Fibroblast of skin of abdomen (primary cell): ENCODE data around the gene NEDD4L.
"Not testable (repeated sequence)": the region's sequence is repeated elsewhere in the genome, so short reads cannot be mapped to it uniquely, and the experiment has no call there.

Source experiments
- DNase-seq: peaks from one replicate; pipeline ENCODE4 v3.0.0-alpha.2; 2013

Gene NEDD4L

DNA sequence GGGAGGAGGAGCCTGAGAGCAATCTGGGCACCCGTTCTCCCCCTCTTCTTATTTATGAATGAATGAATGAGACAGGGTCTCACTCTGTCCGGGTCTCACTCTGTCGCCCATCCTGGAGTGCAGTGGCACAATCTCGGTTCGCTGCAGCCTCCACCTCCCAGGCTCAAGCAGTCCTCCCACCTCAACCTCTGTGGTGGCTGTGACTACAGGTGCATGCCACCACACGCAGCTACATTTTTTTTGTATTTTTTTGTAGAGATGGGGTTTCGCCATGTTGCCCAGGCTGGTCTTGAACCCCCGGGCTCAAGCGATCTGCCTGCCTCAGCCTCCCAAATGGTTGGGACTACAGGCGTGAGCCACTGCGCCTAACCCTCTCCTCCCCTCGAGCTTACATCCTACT is 198.4 kb downstream of the NEDD4L start:
- no peak for DNase-seq

DNA sequence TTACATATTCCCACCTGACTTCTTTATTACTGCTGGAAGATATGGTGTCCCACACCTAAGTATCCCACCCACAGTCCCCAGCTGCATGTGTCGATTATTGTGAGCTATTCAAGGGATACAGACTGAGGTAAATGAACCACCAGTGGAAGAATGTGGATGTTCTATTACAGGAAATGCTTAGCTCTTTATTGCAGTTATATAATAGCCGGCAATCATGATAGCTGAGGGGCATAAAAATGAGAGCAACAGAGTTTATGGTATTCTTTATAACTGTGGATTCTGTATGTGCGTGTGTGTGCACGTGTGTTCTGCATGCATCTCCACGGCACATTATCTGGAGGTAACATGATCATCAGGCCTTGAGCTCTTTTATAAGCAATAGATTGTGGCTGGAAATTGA is 198.9 kb downstream of the NEDD4L start:
- no peak for DNase-seq

DNA sequence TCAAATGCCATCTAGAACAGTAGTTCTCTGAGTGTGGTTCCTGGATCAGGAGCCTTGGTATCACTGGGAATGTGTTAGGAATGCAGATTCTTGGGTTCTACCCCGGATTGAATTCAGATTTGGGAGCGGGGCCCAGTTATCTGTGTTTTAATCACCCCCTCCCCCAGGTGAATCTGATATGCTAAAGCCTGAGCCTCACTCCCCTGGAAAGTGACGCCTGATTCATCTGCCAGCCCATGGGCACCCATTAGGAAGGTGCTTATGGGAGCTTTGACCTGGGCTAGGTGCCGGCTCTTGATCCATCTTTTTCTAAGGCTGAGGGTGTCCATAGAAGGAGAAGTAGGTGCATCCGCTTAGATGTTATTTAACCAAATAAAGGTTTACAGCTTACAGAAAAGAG is 199.4 kb downstream of the NEDD4L start:
- no peak for DNase-seq

DNA sequence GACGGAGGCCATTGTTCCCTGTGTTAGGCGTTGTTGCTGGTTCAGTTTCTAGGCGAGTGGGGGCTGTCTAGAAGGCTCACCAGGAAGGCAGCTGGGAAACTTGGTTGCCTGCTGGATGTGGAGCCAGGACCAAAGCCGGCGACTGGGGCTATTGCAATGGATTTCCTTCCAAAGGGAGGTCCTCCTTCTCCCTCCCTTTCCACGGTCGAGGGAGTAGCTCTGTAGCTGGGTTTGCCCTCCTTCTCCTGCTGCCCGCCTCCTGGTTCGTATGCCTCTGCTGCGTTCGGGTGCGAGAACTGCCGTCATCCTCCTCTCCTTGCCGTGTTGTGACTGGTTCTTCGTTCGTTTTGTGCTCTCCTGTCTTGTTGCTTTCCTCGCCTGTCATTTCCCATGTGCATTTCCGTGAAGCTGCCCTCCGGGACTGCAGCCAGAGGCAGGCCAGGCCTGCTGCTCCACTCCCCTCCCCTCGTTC is 203.4 kb downstream of the NEDD4L start:
- peak; percentile 21 for DNase-seq

DNA sequence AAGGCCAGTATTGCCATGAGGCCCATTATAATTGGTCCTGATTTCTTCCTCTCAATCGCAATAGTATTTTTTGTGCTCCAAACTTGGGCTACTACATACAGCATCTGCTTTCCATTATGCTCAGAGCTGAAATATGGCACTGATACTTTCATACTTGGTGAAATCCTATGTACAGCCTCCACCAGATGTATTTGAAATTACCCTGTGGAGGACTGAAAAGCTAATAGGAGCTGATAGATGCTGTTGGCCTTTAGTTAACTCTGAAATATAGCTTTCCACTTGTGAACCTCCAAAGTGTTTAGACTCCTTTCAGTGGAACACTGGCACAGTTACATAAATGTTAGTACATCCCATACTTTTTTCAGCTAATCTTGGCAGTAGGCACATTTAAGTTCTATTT is 205.7 kb downstream of the NEDD4L start:
- peak; percentile 77 for DNase-seq

DNA sequence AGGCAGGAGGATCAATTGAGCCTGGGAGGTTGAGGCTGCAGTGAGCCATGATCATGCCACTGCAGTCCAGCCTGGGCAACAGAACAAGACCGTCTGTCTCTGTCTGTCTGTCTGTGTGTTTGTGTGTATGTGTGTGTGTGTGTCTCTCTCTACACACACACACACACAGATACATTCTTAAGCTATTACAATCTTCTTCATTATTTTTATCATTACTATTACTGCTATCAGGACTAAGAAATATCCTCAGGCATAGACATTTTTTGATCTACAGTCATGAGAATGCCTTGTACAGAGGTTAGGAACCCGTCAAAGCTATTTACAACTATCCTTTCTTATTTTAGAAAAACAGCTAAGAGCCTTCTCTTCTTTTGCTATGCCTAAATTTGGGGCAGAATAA is 207.4 kb downstream of the NEDD4L start:
- no peak for DNase-seq

DNA sequence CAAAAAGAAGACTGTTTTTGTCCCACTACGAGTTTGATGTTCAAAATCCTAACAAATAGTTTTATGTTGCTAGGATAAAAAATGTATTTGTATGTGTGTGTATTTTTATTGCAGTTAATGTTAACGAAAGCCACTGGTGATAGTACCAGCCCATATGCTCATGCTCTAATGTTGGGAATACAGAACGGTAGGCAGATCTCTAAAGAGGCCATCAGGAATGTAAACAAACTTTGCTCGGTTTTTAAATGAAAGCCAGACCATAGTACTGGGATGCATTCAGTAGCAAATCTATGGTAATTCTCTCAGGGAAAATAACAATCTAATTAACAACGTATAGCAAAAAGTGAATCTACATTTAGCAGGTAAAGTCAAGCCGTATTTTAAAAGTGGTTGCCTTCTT is 208.1 kb downstream of the NEDD4L start:
- DNase-seq = peak; percentile 31

DNA sequence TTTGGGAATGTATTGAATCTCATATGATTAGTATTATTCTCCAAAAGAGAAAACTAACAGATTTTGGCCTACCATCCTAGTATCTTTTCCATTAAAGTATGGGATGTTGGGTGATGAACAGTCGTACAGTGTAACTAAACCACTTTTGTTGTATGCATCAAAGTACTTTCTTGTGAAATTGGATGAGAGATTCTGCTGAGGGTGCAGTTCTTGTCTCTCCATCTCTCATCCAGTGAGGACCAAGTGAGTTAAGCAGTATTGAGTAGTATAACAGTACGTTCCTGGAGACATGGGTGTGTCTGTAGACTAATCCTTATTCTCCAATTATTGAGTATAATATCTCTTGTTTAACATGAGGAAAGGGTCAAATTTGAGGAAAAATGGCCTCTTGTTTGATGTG is 209.3 kb downstream of the NEDD4L start:
- DNase-seq = no peak

DNA sequence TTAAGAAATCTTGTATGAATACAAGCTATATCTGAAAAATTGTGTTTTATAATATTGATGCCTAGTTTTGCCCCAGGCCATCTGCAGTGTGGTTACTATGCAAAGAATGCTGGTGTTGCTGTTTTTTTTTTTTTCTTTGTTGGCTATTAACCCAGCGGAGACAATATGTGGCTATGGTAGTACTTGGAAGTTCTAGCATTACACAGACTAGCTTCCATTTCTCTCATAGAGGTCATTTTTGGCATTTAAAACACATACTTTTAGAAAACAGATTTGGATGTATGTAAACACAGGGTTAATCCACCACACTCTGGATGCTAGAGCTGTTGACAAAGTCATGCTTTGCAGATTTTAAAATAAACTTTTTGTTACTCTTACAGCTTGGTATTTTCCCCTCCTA is 209.8 kb downstream of the NEDD4L start:
- DNase-seq = no peak

DNA sequence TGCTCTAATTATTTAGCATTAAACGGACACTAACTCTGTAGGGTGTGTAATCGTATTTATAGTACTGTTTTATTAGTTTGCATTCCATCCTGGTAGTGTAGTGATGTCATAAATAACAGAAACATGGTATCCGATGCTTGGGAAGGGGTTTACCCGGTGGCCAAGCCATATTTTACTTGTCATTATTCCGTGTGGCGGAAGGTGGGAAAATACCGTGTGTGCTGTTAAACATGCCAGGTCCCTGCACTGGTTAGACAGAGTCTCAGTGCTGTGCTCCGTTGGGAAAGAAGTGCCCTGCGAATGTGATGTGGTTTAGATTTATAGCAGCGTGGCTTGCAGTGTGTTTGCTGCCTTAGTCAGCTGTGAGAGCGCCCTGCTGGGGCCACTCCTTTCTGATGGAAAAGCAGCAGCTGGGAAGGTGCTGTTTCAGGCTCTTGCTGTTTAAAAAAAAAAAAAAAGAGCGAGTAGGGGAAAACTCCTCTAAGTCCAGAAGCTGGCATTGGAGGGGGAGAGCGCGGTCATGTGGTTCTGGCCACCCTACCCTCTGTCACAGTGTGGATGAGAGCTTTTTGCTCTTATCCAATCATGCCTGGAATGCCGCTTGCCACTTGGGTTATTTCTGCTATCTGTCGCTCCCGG is 211.0 kb downstream of the NEDD4L start:
- DNase-seq = peak; percentile 55

DNA sequence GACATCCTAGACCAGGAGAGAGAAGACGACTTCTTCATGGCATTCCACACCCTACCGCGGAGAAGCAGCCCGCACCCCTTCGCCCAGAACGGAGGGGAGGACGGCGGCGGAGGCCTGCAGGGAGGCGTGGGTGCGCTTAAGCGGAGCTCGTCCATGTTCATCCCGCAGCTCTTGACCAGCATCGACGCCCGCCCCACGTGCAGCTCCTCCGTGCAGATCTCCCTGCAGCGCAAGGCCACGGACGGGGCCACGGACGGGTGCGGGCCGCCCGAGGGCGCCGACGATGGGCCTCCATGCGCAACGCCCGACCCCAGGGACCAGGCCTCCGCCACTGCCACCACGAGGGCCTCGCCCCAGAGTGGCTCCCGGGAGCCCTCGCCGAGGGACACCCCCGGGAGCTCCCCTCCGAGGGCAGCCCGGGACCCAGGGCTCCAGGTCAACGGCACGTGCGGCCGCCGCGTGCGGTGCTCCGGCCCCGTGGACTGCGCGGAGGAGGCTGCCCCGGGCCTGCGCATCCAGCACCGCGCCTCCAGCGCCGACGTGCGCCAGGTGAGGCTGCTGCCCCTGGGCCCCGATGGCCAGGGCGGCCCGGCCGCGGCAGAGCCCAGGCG is 211.8 kb downstream of the NEDD4L start:
- DNase-seq = no peak

DNA sequence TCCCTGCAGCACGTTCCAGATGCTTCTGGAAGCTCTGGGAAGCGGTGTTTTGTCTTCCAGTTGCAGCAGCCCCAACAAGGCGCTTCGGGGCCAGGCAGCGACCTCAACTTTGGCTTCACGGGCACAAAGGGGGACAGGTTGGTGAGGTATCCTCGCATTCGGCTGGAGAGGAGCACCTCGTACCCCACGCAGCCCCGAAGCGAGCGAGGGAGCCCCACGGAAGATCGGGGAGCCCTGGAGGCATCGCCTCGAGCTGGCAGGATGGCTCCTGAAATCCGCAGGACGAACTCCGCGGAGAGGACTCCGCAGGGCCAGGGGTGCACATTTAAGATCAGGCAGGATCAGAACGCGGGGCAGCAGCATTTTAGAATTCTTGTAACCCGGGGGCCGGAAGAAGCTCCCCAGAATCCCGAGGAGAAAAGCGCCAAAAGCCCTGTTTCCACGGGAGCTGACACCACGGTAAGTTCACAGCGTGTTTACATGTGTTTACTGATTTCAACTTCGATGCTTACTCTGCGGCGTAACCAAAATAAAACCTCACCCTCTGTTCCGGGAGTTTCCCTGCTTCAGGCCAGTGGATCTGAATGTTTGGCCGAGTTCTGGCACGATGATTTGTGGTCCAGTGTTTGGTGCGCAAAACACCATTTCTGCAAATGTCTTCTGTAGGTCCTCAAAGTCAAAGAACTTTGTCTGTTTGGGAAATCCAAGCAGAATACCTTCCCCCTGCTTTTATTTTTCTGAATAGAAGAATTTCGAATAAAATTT is 212.5 kb downstream of the NEDD4L start:
- DNase-seq = no peak

DNA sequence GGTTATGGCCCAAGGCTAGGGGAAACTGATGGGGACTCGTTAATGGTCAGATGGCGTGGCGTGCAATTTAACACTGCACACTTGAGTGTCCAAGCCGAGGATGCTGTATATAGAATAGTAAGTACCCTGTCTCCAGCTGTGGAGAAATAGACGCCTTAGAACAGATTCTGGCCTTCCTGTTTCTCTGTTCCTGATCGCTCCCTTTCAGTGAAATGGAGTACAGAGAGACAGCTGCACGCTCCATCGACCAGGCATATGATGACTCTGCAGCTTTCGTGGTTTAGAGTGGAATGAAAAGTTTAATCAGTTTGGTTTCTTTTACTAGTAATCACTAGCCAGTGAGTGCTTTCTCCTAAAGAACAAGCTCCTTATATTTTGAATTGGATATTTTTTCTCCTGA is 213.4 kb downstream of the NEDD4L start:
- peak; percentile 64 for DNase-seq

DNA sequence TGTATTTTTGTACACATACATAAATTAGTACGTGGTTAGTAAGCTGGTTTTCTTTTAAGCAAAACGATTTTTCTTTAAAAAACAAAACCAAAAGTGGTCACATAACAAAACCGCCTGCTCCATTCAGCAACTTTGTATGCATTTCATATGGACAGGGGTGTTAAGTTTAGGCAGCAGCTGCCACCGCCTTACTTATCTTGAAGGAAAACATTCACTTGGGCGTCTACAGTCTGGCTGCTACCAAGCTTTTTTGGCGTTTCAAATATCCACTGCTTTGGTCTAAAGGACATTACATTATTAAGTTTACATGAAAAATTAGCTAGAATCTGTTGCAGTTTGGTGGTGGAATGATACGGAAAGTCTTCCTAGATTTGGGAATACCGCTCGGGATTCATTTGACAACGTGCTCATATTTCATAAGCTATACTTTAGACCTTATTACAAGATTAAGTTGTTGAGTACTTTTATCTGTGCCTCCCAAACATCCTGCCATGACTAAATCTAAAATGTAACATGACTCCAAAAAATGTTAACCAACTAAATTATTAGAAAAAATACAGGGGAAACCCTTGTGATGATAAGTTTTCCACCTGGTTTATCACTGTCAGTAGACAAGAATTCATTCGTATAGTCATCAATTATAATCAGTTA is 214.8 kb downstream of the NEDD4L start:
- no peak for DNase-seq

DNA sequence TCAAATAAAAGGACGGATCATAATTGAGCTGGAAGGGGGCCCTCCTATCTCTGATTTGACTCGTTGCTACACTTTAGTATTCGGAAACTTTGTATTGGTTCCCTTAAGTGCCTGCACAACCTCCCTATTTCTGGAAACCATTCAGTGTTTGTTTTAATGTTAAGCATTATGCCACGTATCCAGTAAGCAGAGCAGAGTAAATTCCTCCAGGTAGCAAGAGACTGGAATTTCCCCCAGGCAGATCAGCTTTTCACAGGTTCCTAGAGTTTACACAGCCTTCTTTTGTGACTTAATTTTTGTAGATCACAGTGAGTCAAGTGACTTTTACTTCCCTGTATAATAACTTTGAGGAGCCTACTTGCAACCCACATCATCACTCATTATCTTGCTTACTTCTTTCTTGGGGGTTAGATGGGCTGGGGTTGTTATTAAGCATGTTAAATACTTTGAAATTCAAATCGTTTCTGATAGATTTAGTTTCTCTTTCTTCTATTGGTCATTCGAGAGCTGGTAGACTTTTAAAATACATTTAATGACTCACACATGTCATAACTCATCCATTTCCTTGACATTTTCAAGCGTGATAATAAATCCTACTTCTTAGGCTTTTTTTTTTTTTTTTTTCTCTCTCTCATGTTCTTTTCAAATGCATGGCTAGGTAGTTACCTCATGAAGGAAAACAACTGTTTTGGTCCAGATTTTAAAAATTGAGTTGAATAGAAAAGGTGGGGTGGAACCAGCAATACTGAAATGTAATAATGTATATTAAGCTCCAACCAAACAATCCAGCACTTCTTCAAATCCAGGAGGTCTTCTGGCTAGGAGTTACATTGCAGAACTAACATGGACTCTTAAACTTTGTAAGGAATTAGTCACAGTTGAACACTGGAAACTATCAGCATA is 219.3 kb downstream of the NEDD4L start:
- DNase-seq = peak; percentile 65

DNA sequence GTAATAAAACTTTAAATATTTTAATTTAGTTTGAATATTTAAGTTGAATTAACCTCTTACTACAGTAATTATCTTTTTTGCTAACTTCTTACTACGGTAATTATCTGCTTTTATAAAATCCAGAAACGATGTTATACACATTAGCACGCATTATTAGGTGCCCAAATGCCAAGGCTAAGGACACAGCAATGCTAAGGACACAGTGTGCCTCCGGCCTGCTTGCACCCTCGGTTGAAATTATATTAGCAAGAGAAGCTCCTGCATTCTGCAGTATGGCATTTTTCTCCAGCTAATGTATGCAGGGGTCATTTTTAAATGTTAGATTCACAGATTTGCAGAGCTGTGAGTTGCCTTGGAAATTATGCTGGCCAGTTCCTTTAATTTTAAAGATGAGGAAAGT is 220.0 kb downstream of the NEDD4L start:
- DNase-seq = no peak

DNA sequence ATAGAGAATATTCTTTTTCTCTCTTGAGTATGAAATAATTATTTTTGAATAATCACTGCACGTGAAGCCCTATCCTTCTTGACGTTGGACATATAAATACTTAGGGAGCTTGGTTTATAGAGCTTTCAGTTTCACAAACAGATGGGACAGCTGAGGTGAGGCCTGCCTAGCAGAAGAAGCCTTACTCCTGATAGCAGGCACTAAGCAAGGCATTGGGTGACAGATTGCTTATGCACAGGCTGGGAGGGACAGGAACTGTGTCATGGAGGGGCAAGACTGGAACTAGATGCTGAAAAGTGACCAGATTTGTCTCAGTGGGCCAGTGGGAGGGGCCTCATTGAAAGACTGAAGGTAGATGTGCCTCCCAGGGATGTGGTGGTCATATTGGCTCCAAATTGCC is 220.8 kb downstream of the NEDD4L start:
- DNase-seq = no peak

DNA sequence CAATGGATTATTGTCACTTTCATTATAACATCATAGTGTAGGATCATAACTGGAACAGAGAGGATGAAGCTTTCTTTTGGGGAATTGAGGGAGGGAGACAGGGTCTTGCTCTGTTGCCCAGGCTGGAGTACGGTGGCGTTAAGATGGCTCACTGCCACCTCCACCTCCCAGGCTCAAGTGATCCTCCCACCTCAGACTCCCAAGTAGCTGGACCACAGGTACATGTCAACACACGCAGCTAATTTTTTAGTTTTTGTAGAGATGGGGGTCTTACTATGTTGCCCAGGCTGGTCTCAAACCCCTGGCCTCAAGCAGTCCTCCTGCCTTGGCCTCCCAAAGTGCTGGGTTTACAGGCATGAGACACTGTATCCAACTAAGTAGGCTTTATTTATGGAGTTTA is 221.5 kb downstream of the NEDD4L start:
- DNase-seq = not testable (repeated sequence)

DNA sequence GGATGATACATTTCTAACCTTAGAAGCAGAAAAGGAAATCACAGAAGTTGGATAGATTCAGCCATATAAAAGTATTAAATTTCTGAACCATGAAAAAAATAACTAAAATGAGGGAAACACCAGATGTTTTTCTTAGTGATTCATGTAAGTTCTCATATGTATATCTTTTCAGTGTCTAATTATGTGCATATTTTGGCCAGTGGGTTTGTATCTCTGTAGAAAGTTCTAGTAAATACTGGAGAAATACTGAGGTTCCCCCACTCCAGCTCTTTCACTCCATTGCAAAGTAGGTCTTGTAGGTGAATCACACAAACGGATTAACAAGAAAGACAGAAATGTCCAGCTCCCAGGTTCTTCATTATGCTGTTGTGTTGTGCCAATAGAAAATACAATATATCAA is 222.3 kb downstream of the NEDD4L start:
- DNase-seq = peak; percentile 31

DNA sequence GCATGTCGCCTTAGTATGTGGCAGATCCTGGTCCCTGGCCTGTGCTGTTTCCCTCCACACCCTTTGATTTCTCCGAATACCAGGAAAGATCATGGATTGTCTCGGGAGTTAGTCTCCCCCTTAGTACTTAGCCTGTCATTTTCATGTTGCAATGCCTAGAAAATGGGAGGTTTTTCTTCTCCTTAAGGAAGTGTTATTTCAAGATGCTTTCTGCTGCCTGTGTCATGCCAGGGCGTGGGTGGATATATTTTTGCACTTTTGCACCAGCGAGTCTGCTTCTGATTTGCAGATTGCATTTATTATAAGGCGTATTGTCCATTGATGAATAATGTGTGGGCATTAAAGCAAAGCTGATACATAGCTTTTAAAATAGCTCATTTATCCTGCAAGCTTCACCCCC is 223.5 kb downstream of the NEDD4L start:
- peak; percentile 47 for DNase-seq

DNA sequence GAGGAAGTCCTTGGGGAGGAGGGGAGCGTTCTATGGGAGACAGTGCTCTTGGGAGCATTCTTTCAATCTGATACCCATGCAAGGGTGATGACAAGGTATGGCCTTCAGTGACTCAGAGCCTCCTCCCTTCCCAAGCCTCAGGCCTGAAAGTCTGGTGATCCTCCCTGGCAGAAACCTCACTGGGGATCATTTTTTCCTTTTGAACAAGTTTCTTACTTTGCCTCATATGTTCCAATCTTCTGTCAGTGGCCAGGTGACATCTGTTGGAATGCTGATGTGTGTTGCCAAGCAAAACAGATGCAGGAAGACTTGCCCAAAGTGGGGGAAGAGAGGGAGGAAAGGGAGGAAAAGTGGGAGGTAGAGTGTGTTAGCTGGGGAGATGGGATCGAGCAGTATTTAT is 224.8 kb downstream of the NEDD4L start:
- DNase-seq = peak; percentile 45

DNA sequence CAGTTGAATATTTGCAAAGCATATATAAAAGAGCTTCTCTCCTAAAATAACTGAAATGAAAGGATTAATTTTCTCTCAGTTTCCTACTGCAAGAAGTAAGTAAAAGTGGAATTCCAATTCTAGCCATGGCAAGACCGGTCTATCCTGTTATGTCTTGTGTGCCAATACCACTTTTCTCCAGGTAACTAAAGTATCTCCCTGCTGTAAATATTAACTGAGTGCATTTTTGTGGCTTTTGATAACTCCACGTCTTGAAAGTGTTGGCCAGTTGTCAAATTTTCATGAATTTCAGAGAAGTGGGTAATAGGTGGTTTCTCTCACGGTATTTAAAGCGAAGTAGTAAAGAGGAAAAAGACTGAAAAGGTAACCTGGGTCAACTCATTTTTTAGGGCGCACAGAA is 225.9 kb downstream of the NEDD4L start:
- DNase-seq = no peak
